PC-9 (cell line): ENCODE data around the gene LEKR1. TPM values are rescaled to one million over a fixed set of nuclear protein-coding genes. Genes with fewer than 3 reads are reported as not detected.
"Not testable (repeated sequence)": the region's sequence is repeated elsewhere in the genome, so short reads cannot be mapped to it uniquely, and the experiment has no call there.

Experiments
- BruUV-seq: library from RNA; stranded (reverse); fragments of 400-500 nt; replicated peaks from 2 replicates; lab custom pipeline; 2021; lab: Mats Ljungman, UMichigan
- CTCF ChIA-PET: fragments of 300-600 bp; sonication (Branson Sonifier 250); formaldehyde crosslinking; loops from one replicate; lab custom pipeline; 2022; ENCODE audit warnings: antibody characterized with exemption; lab: Charles Lee
- POLR2A ChIA-PET: fragments of 300-600 bp; sonication (Branson Sonifier 250); formaldehyde crosslinking; loops from one replicate; lab custom pipeline; 2022; ENCODE audit warnings: antibody characterized with exemption; ENCODE audit not compliant: unreplicated experiment; lab: Charles Lee
- DNase-seq, 2 experiments: peaks; one replicate each; pipeline versions ENCODE4 v3.0.0 to v3.0.0-alpha.2; 2015 to 2022; ENCODE audit warnings: mixed read lengths in 1 of 2
- H2AFZ ChIP-seq: fragments of 200-600 bp; sonication (generic); 2 replicates; pipeline ENCODE4 v1.8.1; 2017; ENCODE audit warnings: antibody characterized with exemption
- H3F3A ChIP-seq: fragments of 200-600 bp; sonication (generic); 2 replicates; pipeline ENCODE4 v1.8.1; 2017; ENCODE audit warnings: antibody characterized with exemption, mild to moderate bottlenecking, low read depth; ENCODE audit not compliant: insufficient read depth
- H3K27ac ChIP-seq: fragments of 200-600 bp; sonication (generic); 2 replicates; pipeline ENCODE4 v1.6.1; 2016; ENCODE audit warnings: mixed run types
- H3K27me3 ChIP-seq: fragments of 200-600 bp; sonication (generic); 2 replicates; pipeline ENCODE4 v1.6.1; 2016; ENCODE audit warnings: low read depth, mixed run types; ENCODE audit not compliant: insufficient read depth
- H3K36me3 ChIP-seq: fragments of 200-600 bp; sonication (generic); 2 replicates; pipeline ENCODE4 v1.6.1; 2016; ENCODE audit warnings: low read depth, mixed run types
- H3K4me1 ChIP-seq: fragments of 200-600 bp; sonication (generic); replicated peaks from 2 replicates; pipeline ENCODE4 v1.6.1; 2016; ENCODE audit warnings: mixed run types; ENCODE audit not compliant: insufficient read depth
- H3K4me2 ChIP-seq: fragments of 200-600 bp; sonication (generic); 2 replicates; pipeline ENCODE4 v1.6.1; 2017; ENCODE audit warnings: mixed run types
- H3K4me3 ChIP-seq: fragments of 200-600 bp; sonication (generic); 2 replicates; pipeline ENCODE4 v1.6.1; 2016; ENCODE audit warnings: mixed run types
- H3K79me2 ChIP-seq: fragments of 200-600 bp; sonication (generic); 2 replicates; pipeline ENCODE4 v1.6.1; 2017; ENCODE audit warnings: low read depth, mixed run types
- H3K9me2 ChIP-seq: fragments of 200-600 bp; sonication (generic); 2 replicates; pipeline ENCODE4 v1.8.1; 2017; ENCODE audit warnings: mild to moderate bottlenecking; ENCODE audit not compliant: insufficient read depth
- H3K9me3 ChIP-seq: fragments of 200-600 bp; sonication (generic); 2 replicates; pipeline ENCODE4 v1.8.1; 2016; ENCODE audit warnings: low read depth; ENCODE audit not compliant: insufficient read depth
- H4K20me1 ChIP-seq: fragments of 200-600 bp; sonication (generic); 2 replicates; pipeline ENCODE4 v1.8.1; 2017; ENCODE audit not compliant: insufficient read depth
- CTCF ChIP-seq: fragments of 200-600 bp; sonication (generic); conservative IDR thresholded peaks from 2 replicates; pipeline ENCODE4 v1.6.1; 2017; ENCODE audit warnings: mixed run types, antibody characterized with exemption, mild to moderate bottlenecking, moderate library complexity
- EZH2 ChIP-seq: fragments of 200-600 bp; sonication (generic); IDR thresholded peaks from 2 replicates; pipeline ENCODE4 v1.8.0; 2017; ENCODE audit warnings: antibody characterized with exemption, low read depth
- intact Hi-C: fragments of 100-400 bp; cut with micrococcal nuclease; formaldehyde crosslinking; loops from one replicate; pipeline ENCODE4 v1.10.0; 2022; ENCODE audit not compliant: unreplicated experiment
- total RNA-seq: library from RNA; stranded (reverse); gene quantifications from 2 replicates; pipeline ENCODE4 v1.2.3, GENCODE V29; 2021

LEKR1 gene
- total RNA-seq, 1 experiment from 2014 or later: 3.9 TPM

- H3K79me2 ChIP-seq: no peaks in the 10 kb centered on the region
- no peaks in the 10 kb centered on the region for H3K9me2 ChIP-seq
- no peaks in the 10 kb centered on the region for H3K4me1 ChIP-seq
- no TSS peak for BruUV-seq
- TF ChIP-seq EZH2 (no peak), CTCF (no peak)
- no peaks in the 10 kb centered on the region for H3K36me3 ChIP-seq
- no peaks in the 10 kb centered on the region for H4K20me1 ChIP-seq
- H3F3A ChIP-seq: no peaks in the 10 kb centered on the region
- no peak overlapping the region for H2AFZ ChIP-seq
- H3K27ac ChIP-seq: no peak overlapping the region
- DNase-seq: no peak
- H3K4me3 ChIP-seq: no peak overlapping the region
- H3K4me2 ChIP-seq: no peak overlapping the region
- ChIA-PET CTCF (no interaction called here), POLR2A (no interaction called here)
- H3K9me3 ChIP-seq: no peaks in the 10 kb centered on the region
- no peaks in the 10 kb centered on the region for H3K27me3 ChIP-seq
- intact Hi-C loops: no loop called here
These were observed 80.1 kb downstream of the LEKR1 start for GRCh38 chr3:156906275-156906674.

GRCh38 chr3:156908398-156908797 lies 82.2 kb downstream of the LEKR1 start:
- intact Hi-C loops: no loop called here
- Histone ChIP-seq H3K4me1 (no peaks in the 10 kb centered on the region), H3K9me3 (no peaks in the 10 kb centered on the region), H3K9me2 (no peaks in the 10 kb centered on the region), H3K27ac (no peak overlapping the region), H4K20me1 (no peaks in the 10 kb centered on the region), H3K27me3 (no peaks in the 10 kb centered on the region), H3K79me2 (no peaks in the 10 kb centered on the region), H3F3A (no peaks in the 10 kb centered on the region), H3K4me3 (no peak overlapping the region), H2AFZ (no peak overlapping the region), H3K36me3 (no peaks in the 10 kb centered on the region), H3K4me2 (no peak overlapping the region)
- BruUV-seq: no TSS peak
- TF ChIP-seq CTCF (no peak), EZH2 (no peak)
- DNase-seq: no peak
- ChIA-PET POLR2A (no interaction called here), CTCF (no interaction called here)

- H3K79me2 ChIP-seq: no peaks in the 10 kb centered on the region
- no peaks in the 10 kb centered on the region for H3K9me3 ChIP-seq
- no peak for TF ChIP-seq EZH2
- no peak for TF ChIP-seq CTCF
- H4K20me1 ChIP-seq: no peaks in the 10 kb centered on the region
- no peaks in the 10 kb centered on the region for H3F3A ChIP-seq
- no peaks in the 10 kb centered on the region for H3K27me3 ChIP-seq
- no peak overlapping the region for H3K27ac ChIP-seq
- H3K36me3 ChIP-seq: no peaks in the 10 kb centered on the region
- no peak for DNase-seq
- no peak overlapping the region for H3K4me2 ChIP-seq
- POLR2A ChIA-PET: no interaction called here
- no peak overlapping the region for H2AFZ ChIP-seq
- no peaks in the 10 kb centered on the region for H3K9me2 ChIP-seq
- H3K4me1 ChIP-seq: no peaks in the 10 kb centered on the region
- H3K4me3 ChIP-seq: no peak overlapping the region
- BruUV-seq: no TSS peak
- intact Hi-C loops: loop anchor here (10.0 kb wide), 1 partner anchor 225 kb away; no protein-coding TSS in a partner anchor
- CTCF ChIA-PET: no interaction called here
These were observed 83.9 kb downstream of the LEKR1 start for GRCh38 chr3:156910022-156910421.

GRCh38 chr3:156910831-156911230 lies 84.7 kb downstream of the LEKR1 start:
- POLR2A ChIA-PET: not testable (repeated sequence)

GRCh38 chr3:156914300-156914699 lies 88.1 kb downstream of the LEKR1 start:
- H3K27ac ChIP-seq, POLR2A ChIA-PET, CTCF ChIA-PET, H3K9me3 ChIP-seq, H3K4me1 ChIP-seq, BruUV-seq, H2AFZ ChIP-seq, H3K79me2 ChIP-seq, H3K9me2 ChIP-seq, H3K27me3 ChIP-seq, DNase-seq, H4K20me1 ChIP-seq, H3K4me3 ChIP-seq, H3F3A ChIP-seq, H3K4me2 ChIP-seq, H3K36me3 ChIP-seq: not testable (repeated sequence)
- intact Hi-C loops: loop anchor here (10.0 kb wide), 1 partner anchor 221 kb away; no protein-coding TSS in a partner anchor

More at GRCh38 chr3:156910831-156911230, 84.7 kb downstream of the LEKR1 start:
- H3K4me2 ChIP-seq, H3K79me2 ChIP-seq, H3K9me2 ChIP-seq, BruUV-seq, H3F3A ChIP-seq, H2AFZ ChIP-seq, H3K9me3 ChIP-seq, H3K4me3 ChIP-seq, H3K27me3 ChIP-seq, H4K20me1 ChIP-seq, H3K27ac ChIP-seq, H3K36me3 ChIP-seq, CTCF ChIA-PET, H3K4me1 ChIP-seq, DNase-seq: not testable (repeated sequence)
- intact Hi-C loops: loop anchor here (10.0 kb wide), 1 partner anchor 224 kb away; no protein-coding TSS in a partner anchor
